HG03196 (cell line): ENCODE measurements around the gene CREBBP.

ENCODE experiments used
- ATAC-seq: cut with Tn5 transposase; IDR thresholded peaks from one replicate; pipeline ENCODE4 v1.9.1; 2021; ENCODE audit not compliant: unreplicated experiment

The CREBBP gene

DNA sequence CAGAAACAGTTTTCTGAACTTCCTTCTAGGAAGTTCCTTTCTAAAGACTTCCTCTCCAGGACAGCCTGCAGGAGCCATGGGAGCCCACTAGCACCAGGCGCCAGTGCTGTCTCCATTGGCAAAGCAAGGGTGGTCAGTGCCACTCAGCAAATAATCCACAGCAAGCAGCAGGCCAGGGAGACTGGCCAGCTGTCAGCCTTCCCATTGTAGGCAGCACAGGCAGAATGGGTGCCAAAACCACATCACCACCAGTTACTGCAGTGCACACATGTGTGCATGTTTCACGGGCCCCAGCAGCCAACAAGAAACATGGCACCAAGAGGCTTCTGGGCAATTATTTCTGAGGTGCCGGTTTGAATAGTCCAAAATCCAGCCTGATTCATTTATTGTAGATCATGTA, 199.3 kb downstream of the CREBBP start:
- ATAC-seq = no peak

DNA sequence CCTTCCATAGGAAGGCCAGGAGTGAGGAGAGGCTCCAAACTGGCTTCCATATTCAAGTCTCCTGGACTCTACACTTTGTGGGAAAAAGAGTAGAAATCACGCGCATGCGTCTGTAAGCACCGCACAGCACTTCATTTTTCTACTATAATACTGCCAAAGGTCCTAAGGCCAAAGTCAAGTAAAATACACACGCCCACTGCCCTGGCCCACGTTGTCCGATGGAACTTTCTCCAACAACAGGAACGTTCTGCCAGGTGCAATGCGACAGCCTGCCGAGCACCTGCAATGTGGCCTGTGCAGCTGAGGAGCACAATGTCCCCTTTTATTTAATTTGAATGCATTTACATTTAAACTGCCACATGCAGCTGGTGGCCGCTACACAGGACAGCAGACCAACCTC, 202.5 kb downstream of the CREBBP start:
- no peak for ATAC-seq

DNA sequence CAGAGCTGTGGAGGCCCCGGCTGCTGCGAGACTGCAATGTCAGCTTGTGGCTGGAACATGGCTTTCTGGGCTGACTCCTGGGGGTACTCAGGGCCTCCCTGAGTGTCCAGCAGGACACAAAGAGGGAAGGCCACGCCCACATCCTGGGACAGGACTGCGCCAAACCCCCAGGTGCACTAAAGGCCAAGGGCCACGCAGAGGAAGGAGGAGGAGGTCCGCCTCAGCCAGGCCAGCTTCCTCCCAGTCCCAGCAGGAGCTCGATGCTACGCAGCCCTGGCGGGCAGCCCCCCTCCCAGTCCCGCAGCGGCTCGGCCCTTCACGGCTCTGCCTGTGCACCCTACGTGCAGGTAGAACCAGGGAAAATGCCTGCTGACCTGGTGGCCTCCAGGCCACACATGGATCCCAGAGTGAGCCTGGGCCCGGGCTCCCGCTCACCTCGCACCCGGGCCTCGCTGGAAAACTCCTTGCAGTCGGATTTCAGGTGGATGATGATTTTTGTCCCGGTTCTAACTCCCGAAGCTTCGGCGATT, 204.8 kb downstream of the CREBBP start:
- no peak for ATAC-seq
